GM12801 (cell line): Measurements from ENCODE around the gene CNOT10.

Source experiments
- CTCF ChIP-seq: IDR thresholded peaks from one replicate; pipeline ENCODE4 v1.5.1; 2011; ENCODE audit warnings: control low read depth; ENCODE audit not compliant: insufficient read length; ENCODE audit errors: extremely low read depth

CNOT10 gene

GRCh38 chr3:32822609-32823498, 137.9 kb downstream of the CNOT10 start:
- no peak for TF ChIP-seq CTCF
